DND-41 (cell line): ENCODE measurements around the gene MAMDC2.

Experiments
- ATAC-seq: fragments of 200-7000 bp; cut with Tn5 transposase; 3 replicates; pipeline ENCODE4 v1.9.1; 2021; ENCODE audit warnings: low read depth; ENCODE audit not compliant: insufficient read depth
- DNase-seq: peaks from one replicate; pipeline ENCODE4 v3.0.0-alpha.2; 2020
- H2AFZ ChIP-seq: 2 replicates; pipeline ENCODE4 v1.6.0; 2012; ENCODE audit warnings: low read depth, low read length
- H3K27ac ChIP-seq: 2 replicates; pipeline ENCODE4 v1.5.1; 2012; ENCODE audit warnings: low read length, inconsistent platforms
- H3K27me3 ChIP-seq: fragments of 200-600 bp; sonication (generic); 2 replicates; pipeline ENCODE4 v1.6.0; 2012; ENCODE audit warnings: low read length, mild to moderate bottlenecking, inconsistent platforms; ENCODE audit not compliant: insufficient read depth, poor library complexity
- H3K36me3 ChIP-seq: 2 replicates; pipeline ENCODE4 v1.5.1; 2012; ENCODE audit warnings: low read length, inconsistent platforms; ENCODE audit not compliant: insufficient read depth
- H3K4me1 ChIP-seq: 2 replicates; pipeline ENCODE4 v1.5.1; 2012; ENCODE audit warnings: mild to moderate bottlenecking, low read length; ENCODE audit not compliant: insufficient read depth
- H3K4me2 ChIP-seq: 2 replicates; pipeline ENCODE4 v1.6.0; 2012; ENCODE audit warnings: mild to moderate bottlenecking, moderate library complexity, low read length, inconsistent platforms; ENCODE audit not compliant: insufficient read depth
- H3K4me3 ChIP-seq, 2 experiments: fragments of 200-600 bp in 1 of 2; shearing (Covaris generic) in 1 of 2; 2 replicates each; pipeline ENCODE4 v1.5.1; 2012 to 2016; ENCODE audit warnings: inconsistent platforms in 2 of 2, low read length in 2 of 2, mild to moderate bottlenecking in 2 of 2, low read depth in 1 of 2, moderate library complexity in 1 of 2
- H3K79me2 ChIP-seq: 2 replicates; pipeline ENCODE4 v1.6.0; 2012; ENCODE audit warnings: low read length, inconsistent platforms; ENCODE audit not compliant: insufficient read depth
- H3K9ac ChIP-seq: 2 replicates; pipeline ENCODE4 v1.6.0; 2012; ENCODE audit warnings: low read depth, mild to moderate bottlenecking, inconsistent platforms, low read length, moderate library complexity
- H3K9me3 ChIP-seq: 2 replicates; pipeline ENCODE4 v1.5.1; 2012; ENCODE audit warnings: low read length, moderate library complexity, mild to moderate bottlenecking, inconsistent platforms; ENCODE audit not compliant: insufficient read depth, severe bottlenecking
- H4K20me1 ChIP-seq: 2 replicates; pipeline ENCODE4 v1.6.0; 2012; ENCODE audit warnings: low read length; ENCODE audit not compliant: insufficient read depth
- CTCF ChIP-seq: IDR thresholded peaks from 2 replicates; pipeline ENCODE4 v1.5.1; 2012; ENCODE audit warnings: borderline replicate concordance, low read length, moderate library complexity, mild to moderate bottlenecking; ENCODE audit not compliant: poor library complexity, severe bottlenecking; ENCODE audit errors: extremely low read depth
- EZH2 ChIP-seq: IDR thresholded peaks from 3 replicates; pipeline ENCODE4 v1.6.1; 2012; ENCODE audit warnings: borderline replicate concordance, low read depth, mild to moderate bottlenecking, moderate library complexity, low read length, inconsistent platforms; ENCODE audit not compliant: severe bottlenecking

The MAMDC2 gene

GRCh38 chr9:70127036-70127435, 83.4 kb downstream of the MAMDC2 start:
- Histone ChIP-seq H3K4me1 (no peaks in the 10 kb centered on the region), H2AFZ (no peak overlapping the region), H3K79me2 (no peaks in the 10 kb centered on the region), H3K36me3 (no peaks in the 10 kb centered on the region), H3K9me3 (no peaks in the 10 kb centered on the region), H3K4me3 (no peak overlapping the region), H3K27me3 (peaks cover 4% of the 10 kb centered on the region), H3K27ac (no peak overlapping the region), H3K4me2 (no peak overlapping the region), H3K9ac (no peak overlapping the region), H4K20me1 (no peaks in the 10 kb centered on the region)
- TF ChIP-seq CTCF, result no peak
- no peak for TF ChIP-seq EZH2
- DNase-seq (no peak), ATAC-seq (no peak)

- Histone ChIP-seq H3K4me1 (no peaks in the 10 kb centered on the region), H3K4me3 (no peak overlapping the region), H2AFZ (no peak overlapping the region), H3K79me2 (no peaks in the 10 kb centered on the region), H3K36me3 (no peaks in the 10 kb centered on the region), H3K27me3 (peaks cover 4% of the 10 kb centered on the region), H4K20me1 (no peaks in the 10 kb centered on the region), H3K9ac (no peak overlapping the region), H3K27ac (no peak overlapping the region), H3K4me2 (no peak overlapping the region), H3K9me3 (no peaks in the 10 kb centered on the region)
- ATAC-seq (no peak), DNase-seq (no peak)
- TF ChIP-seq EZH2, result no peak
- TF ChIP-seq CTCF, result no peak
Observed at GRCh38 chr9:70127540-70128416, 84.1 kb downstream of the MAMDC2 start.

DNA sequence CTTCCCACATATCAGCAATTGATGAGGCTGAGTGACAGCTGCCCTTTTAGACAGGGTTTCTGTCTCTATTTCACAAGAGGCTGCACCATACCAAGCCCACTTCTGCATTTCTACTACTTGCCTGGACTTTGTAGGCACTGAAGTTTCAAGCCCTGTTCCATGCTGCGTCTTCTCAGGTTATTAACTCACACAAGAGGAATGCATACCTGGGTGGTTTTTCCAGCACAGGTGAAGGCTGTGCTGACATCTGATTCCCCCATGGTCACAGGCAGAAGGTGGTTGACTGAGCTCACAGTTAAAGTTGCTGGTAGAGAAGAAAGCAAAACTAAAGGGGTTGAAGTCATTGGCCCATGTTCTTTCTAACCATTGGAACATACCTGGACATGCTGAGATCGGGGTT, 86.6 kb downstream of the MAMDC2 start:
- ATAC-seq (no peak), DNase-seq (no peak)
- no peak overlapping the region for H3K4me2 ChIP-seq
- no peak overlapping the region for H3K9ac ChIP-seq
- TF ChIP-seq CTCF (no peak), EZH2 (no peak)
- H3K4me1 ChIP-seq, result no peaks in the 10 kb centered on the region
- H3K36me3 ChIP-seq, result no peaks in the 10 kb centered on the region
- peaks cover 1% of the 10 kb centered on the region for H3K27me3 ChIP-seq
- no peaks in the 10 kb centered on the region for H4K20me1 ChIP-seq
- no peak overlapping the region for H2AFZ ChIP-seq
- H3K79me2 ChIP-seq, result no peaks in the 10 kb centered on the region
- H3K9me3 ChIP-seq, result no peaks in the 10 kb centered on the region
- H3K4me3 ChIP-seq, result no peak overlapping the region
- no peak overlapping the region for H3K27ac ChIP-seq
